H54 (cell line): ENCODE data around the gene HLF.

ENCODE experiments used
- DNase-seq: peaks from one replicate; pipeline ENCODE4 v3.0.0; 2011; ENCODE audit warnings: low spot score, mixed read lengths; ENCODE audit not compliant: insufficient read length
- FAIRE-seq: peaks from 3 replicates; lab custom pipeline; 2011; peaks lifted over from hg19 to GRCh38; lab: Jason Lieb, UNC
- POLR2A ChIP-seq: IDR thresholded peaks from 2 replicates; pipeline ENCODE4 v1.6.1; 2011; ENCODE audit warnings: low read depth, mild to moderate bottlenecking, low read length

HLF gene

DNA sequence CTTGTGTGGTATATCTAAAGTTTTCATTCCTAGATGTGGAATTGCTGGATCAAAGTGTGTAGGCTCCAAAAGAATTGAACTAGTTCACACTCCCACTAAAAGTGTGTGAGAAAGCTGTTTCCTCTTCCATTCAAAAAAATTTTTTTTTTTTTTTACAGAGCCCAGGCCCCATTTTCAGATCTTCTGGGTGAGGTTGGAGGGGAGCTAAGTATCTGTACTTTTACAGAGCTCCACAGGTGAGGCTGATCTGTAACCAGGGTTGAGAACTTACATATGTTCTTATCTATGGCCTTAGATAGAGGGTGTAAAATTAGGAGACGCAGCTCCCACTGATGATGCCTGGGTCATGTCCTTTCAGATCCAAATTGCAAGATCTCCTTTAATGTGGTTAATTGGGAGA lies 31.9 kb downstream of the HLF start:
- no peak for FAIRE-seq
- TF ChIP-seq POLR2A, result no peak
- DNase-seq, result no peak

DNA sequence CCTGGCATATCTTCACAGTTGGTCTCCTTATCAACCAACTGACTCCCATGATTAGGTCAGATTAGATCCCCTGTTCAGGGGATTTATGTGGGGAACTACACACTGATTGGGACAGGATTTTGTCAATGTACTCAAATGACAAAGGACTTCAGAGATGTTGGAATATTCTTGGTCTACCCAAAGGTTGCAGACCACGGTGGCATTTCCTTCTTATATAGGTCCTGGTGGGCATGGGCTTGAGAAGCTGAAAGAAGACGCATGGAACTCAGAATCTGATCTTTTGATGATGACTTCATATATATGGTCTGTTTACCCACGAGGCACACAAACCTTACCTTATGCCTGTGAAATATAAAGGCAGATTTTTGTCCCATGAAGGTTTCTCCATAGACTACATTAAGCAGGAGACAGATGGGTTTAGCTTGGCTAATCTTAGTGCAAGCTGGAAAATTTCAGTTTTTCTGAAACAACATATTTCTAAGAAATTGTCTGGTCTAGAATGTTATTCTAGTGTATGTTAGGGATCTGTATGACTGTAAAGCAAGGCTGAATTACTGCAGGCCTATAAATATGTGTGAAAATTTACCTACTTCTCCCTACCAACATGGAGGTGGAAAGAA lies 33.5 kb downstream of the HLF start:
- no peak for DNase-seq
- no peak for TF ChIP-seq POLR2A
- FAIRE-seq, result no peak

GRCh38 chr17:55299162-55299838 lies 34.5 kb downstream of the HLF start:
- FAIRE-seq, result no peak
- no peak for TF ChIP-seq POLR2A
- DNase-seq, result no peak

DNA sequence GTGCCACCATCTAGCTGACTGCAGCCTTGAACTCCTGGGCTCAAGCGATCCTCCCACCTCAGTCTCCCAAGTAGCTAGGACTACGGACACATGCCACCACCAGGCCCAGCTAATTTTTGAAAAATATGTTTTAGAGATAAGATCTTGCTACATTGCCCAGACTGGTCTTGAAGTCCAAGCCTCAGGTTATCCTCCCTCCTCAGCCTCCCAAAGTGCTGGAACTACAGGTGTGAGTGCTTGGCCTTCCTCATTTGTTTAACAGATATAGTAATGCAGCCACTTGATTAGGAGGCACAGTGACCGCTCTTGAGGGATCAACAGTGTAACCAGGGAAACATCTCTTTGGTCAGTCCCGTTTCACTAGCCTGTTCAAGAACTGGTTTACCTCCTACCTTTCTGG lies 35.1 kb downstream of the HLF start:
- FAIRE-seq (no peak), DNase-seq (no peak)
- TF ChIP-seq POLR2A, result no peak

- FAIRE-seq, result no peak
- DNase-seq, result no peak
- TF ChIP-seq POLR2A, result no peak
Measured at GRCh38 chr17:55300479-55301290, 35.9 kb downstream of the HLF start.

- TF ChIP-seq POLR2A, result no peak
- DNase-seq (no peak), FAIRE-seq (no peak)
Measured at GRCh38 chr17:55301521-55302406, 37.0 kb downstream of the HLF start.

DNA sequence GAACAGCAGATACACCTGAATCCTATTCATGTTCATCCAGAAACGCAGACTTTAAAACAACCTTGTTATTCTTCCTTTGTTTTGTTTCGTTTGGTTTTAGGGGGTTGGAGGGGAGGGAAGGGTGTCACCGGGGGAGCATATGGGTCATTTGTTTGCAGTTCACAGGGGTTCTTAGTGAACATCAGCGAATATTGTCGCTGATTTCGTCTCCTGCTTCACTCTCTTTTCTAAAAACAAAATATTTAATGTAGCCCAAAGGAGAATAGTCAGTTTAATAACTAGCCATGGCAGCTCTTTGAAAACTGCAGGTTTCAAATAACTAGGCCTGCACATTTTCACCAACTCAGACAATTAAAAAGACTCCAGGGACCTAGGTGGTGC lies 37.6 kb downstream of the HLF start:
- no peak for TF ChIP-seq POLR2A
- no peak for DNase-seq
- no peak for FAIRE-seq

DNA sequence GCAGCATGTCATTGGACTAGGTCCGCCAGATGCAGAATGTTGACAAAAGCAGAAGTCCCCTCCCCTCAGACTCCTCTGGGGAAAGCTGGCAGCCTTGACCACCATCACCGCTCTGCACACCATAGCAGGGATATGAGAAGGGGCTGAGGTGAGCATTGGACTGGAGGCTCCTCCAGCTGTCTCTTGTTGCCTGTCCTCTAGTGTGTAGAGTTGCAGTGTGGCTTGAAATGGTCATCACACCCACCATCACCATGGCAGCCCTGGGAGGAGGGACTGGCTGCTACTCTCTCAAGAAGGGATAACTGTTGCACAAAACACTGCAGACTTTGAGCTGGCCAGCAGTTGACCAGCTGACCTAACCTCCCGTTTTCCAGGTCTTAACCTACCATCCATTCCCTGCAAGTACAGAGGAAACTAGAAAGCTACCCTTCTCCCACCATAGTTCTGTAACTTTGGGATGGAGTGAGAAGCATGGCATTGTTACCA lies 38.3 kb downstream of the HLF start:
- DNase-seq (no peak), FAIRE-seq (no peak)
- no peak for TF ChIP-seq POLR2A

- no peak for DNase-seq
- no peak for TF ChIP-seq POLR2A
- no peak for FAIRE-seq
Measured at GRCh38 chr17:55303701-55304145, 39.0 kb downstream of the HLF start.

DNA sequence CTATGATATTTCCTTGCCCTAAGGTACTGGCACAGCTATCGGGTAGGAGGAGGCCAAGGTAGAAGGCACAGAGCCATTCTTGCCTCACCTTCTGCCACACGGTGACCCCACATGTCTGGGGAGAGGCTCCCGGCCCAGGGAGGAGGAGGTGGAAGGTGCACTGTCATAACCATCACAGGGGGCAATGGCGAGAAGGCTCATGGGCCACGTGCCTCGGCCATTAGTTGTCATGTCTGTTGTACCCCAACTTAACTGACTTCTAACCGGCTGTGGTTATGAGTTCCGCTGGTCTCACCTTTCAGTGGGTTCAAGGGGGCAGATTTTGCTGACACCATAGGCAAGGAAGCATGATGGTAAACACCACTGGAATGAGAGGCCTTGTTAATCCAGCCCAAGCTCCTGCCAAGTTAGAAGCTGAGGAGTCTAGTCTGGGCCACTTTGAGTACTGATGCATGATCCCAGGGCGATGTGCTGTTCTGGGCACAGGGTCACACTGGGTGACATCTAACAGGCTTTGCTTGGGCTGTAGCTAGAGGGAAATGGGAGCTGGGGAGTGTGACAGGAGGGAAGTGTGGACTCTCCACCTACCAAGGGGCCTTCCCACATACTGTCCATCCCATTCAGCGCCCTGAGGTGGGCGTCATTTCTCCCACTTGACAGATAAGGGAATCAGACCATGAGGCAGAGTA lies 39.6 kb downstream of the HLF start:
- FAIRE-seq (no peak), DNase-seq (no peak)
- no peak for TF ChIP-seq POLR2A

DNA sequence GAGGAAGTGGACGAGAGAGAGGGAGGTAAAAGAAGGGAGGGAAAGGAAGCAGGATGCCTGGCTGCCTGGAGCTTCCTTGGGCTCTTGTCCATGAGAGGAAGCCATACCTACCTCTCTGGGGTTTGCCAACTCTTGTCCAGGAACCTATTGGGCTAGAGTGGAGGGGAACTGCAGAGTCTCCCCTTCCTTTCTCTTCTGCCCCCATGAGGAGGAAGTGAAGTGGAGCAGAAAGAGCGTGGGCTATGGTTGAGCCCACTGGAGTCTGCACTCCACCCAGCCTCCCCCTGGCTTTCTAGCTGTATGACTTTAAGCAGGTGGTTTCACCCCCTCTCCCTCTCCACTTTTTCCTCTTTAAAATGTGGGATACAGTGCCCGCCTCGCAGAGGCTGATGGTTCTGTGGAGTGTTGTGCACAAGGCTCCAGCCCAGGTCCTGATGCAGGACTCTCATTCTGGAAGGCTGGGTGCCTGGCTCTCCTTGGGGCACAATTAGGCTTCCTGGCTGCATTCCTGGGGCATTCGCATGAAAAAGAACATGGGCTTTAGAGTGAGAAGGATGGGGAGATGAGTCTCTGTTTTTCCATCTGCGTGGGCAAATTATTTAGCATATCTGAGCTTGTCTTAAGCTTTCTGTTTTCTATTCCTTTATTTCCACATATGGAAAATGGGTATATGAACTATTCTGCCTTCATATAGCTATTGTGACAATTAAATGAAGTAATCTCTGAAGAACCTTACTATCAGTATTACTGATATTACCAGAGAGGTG lies 40.7 kb downstream of the HLF start:
- DNase-seq (no peak), FAIRE-seq (no peak)
- TF ChIP-seq POLR2A, result no peak

DNA sequence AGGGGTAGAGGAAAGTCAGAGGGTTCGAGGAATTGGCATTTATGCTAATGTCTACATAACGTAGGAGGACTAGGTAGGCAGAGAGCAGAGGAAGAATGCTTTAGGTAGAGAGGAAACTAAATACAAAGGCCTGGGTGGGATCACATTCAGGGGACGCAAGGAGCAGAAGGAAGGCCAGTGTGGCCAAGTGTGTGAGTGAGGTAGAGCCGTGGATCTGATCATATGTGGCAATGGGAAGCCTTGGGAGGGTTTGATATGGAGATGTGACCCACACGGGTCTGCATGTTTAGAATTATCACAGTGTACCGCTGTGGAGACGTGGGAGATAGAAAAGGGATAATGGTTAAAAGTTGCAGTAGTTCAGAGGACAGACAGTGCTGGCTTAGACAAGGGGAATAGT lies 43.1 kb downstream of the HLF start:
- DNase-seq (no peak), FAIRE-seq (no peak)
- no peak for TF ChIP-seq POLR2A
